GM18868 (cell line): Measurements from ENCODE around the gene ARHGEF28.

ENCODE experiments used
- ATAC-seq: cut with Tn5 transposase; IDR thresholded peaks from one replicate; pipeline ENCODE4 v1.9.1; 2021; ENCODE audit warnings: mild to moderate bottlenecking, moderate library complexity; ENCODE audit not compliant: unreplicated experiment

ARHGEF28 gene

GRCh38 chr5:73922224-73922623, 296.2 kb downstream of the ARHGEF28 start:
- ATAC-seq, result no peak

- no peak for ATAC-seq
Observed at GRCh38 chr5:73922875-73923557, 297.0 kb downstream of the ARHGEF28 start.

GRCh38 chr5:73928476-73929070, 302.6 kb downstream of the ARHGEF28 start:
- no peak for ATAC-seq

GRCh38 chr5:73935719-73936118, 309.7 kb downstream of the ARHGEF28 start:
- no peak for ATAC-seq

- no peak for ATAC-seq
Observed at GRCh38 chr5:73938280-73938937, 312.4 kb downstream of the ARHGEF28 start.

GRCh38 chr5:73938938-73939320, 312.9 kb downstream of the ARHGEF28 start:
- ATAC-seq, result no peak

- ATAC-seq, result no peak
Observed at GRCh38 chr5:73939557-73939956, 313.6 kb downstream of the ARHGEF28 start.

- no peak for ATAC-seq
Observed at GRCh38 chr5:73940026-73940425, 314.0 kb downstream of the ARHGEF28 start.

GRCh38 chr5:73940801-73941200, 314.8 kb downstream of the ARHGEF28 start:
- no peak for ATAC-seq

- no peak for ATAC-seq
Observed at GRCh38 chr5:73942783-73943182, 316.8 kb downstream of the ARHGEF28 start.

- ATAC-seq, result no peak
Observed at GRCh38 chr5:73943397-73943796, 317.4 kb downstream of the ARHGEF28 start.

- ATAC-seq, result no peak
Observed at GRCh38 chr5:73944581-73944980, 318.6 kb downstream of the ARHGEF28 start.

- ATAC-seq, result no peak
Observed at GRCh38 chr5:73945505-73945904, 319.5 kb downstream of the ARHGEF28 start.

GRCh38 chr5:73946278-73946677, 320.3 kb downstream of the ARHGEF28 start:
- ATAC-seq, result no peak

- ATAC-seq, result no peak
Observed at GRCh38 chr5:73946919-73947602, 321.1 kb downstream of the ARHGEF28 start.

GRCh38 chr5:73947906-73948640, 322.1 kb downstream of the ARHGEF28 start:
- ATAC-seq, result no peak

GRCh38 chr5:73948720-73949119, 322.7 kb downstream of the ARHGEF28 start:
- ATAC-seq, result no peak

- no peak for ATAC-seq
Observed at GRCh38 chr5:73950441-73950873, 324.5 kb downstream of the ARHGEF28 start.

GRCh38 chr5:73950912-73951430, 325.0 kb downstream of the ARHGEF28 start:
- ATAC-seq, result no peak

- ATAC-seq, result no peak
Observed at GRCh38 chr5:73952872-73953271, 326.9 kb downstream of the ARHGEF28 start.

- ATAC-seq, result no peak
Observed at GRCh38 chr5:73954381-73954780, 328.4 kb downstream of the ARHGEF28 start.
